Measurements from ENCODE around the gene POMT2.
A peak's percentile ranks its signal among the peaks of the same experiment; 100 is the strongest.
"Not testable (repeated sequence)": the region's sequence is repeated elsewhere in the genome, so short reads cannot be mapped to it uniquely, and the experiment has no call there.

POMT2 gene

DNA sequence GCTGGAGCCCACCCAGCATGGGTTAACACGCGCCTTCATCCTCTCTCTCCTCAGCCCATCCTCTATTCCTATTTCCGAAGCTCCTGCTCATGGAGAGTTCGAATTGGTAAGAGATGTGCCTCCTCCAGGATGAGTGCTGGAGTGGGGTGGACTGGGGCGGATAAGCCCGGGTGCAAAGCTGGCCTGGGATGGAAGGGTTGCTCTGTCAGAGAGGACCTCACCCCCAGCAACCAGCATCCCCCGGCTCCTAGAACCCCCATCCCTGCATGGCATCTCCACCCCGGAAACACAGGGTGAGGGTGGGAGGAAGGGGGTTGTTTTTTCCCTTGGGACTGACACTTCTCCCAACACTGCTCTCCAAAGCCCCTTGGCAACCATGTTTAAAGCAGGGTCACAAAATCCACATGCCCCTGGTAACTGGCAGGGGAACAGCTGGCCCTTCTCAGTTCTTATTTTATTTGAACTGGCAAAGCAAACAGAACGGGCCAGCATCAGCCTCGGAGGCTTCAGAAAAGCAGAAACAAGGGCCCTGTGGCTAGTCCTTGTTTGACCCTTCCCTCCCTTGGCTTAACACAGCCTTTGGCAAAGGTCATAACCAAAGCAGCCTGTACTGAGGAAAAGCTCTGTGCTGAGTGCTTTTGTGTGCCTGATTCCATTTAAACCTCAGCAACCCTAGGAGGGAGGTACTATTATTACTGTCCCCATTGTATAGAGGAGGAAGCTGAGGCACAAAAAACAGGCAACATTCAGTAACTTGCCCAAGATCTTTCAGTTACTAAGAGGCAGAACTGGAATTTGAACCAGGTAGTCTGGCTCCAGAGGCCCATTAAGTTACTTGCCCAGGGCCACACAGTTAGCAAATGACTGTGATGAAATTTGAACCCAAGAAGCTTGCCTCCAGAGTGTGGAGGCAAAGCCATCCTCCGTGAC lies 4.4 kb upstream of the POMT2 start:
- DNase-seq (ENCODE audit: low read depth), result no peak

DNA sequence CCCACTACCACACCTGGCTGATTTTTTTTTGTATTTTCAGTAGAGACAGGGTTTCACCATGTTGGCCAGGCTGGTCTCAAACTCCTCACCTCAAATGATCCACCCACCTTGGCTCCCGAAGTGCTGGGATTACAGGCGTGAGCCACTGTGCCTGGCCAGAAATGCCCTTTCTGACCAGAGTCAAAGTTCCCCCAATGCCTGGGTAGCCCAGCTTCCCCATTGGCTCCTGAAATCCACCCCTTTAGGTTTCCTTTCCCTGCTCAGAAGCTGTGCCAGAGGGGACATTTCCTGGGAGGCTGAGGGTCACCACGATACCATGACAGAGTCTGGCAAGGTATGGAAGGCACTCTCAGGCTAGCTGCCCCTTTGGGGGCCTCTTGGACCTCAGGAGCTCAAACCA lies 3.6 kb upstream of the POMT2 start:
- DNase-seq (ENCODE audit: low read depth), result no peak

DNA sequence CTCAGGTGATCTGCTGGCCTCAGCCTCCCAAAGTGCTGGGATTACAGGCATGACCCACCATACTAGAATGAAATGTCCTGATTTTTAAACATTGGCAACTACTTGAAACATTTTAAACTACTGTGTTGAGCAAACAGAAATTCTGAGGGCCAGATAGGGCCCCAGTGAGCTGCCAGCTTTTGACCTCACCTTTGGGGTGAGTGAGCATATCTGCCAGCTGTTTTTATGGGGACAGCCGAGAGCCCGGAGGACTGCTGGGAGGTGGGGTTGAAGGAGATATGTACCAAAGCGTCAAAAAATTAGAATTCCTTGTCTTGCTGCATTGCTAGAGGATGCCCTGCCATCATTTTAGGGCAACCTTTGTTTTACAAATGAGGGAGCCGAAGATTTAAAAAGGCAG lies 2.9 kb upstream of the POMT2 start:
- no peak for DNase-seq (ENCODE audit: low read depth)

DNA sequence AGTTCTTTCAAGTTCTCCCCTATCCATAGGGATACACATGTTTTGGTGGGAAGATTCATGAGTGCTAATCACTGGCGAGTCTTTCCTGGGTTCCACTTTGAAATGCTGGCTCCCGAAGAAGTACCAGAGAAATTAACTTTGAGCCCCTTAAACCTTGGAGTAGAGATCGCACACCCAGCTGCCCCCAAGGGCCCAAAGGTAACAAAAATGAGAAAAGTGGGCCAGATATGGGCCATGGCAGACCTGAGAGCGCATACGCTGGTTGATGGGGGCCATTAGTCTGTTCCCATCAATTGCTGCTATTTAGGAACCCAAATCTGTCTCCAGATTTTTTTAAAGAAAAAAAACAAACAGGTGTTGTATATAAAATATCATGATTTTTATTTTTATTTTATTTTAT lies 2.3 kb upstream of the POMT2 start:
- DNase-seq (ENCODE audit: low read depth), result no peak

DNA sequence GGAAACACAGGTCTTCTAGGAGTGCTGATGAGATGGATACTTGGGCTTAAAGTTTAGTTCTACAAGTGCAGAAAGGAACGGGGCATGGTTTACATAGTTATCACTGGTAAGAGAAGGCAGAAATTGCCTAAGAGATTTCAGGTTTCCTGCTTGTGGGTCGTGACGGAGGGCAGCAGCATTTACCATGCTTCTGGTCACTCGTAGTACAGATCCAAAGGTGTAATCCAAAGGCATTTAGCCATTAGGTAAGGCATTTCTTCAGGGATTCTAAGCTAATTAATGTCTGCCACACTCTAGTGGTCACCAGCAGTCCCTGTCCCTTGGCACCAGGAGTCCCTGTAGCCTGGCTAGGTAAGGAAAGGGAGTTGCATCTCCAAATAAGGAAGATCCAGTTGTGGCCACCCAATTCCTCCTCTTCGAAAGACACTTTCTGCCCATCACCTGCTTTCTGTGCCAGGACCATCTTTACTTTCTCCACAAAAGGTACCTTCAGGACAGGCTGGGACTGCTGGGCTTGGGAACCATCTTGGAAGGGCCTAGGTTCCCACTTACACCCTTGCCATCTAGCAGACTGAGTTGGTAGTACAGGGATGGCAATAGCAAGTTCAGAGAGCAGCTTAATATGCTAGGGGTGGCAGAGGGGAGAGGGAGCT lies 1.7 kb upstream of the POMT2 start:
- DNase-seq (ENCODE audit: low read depth), result no peak

DNA sequence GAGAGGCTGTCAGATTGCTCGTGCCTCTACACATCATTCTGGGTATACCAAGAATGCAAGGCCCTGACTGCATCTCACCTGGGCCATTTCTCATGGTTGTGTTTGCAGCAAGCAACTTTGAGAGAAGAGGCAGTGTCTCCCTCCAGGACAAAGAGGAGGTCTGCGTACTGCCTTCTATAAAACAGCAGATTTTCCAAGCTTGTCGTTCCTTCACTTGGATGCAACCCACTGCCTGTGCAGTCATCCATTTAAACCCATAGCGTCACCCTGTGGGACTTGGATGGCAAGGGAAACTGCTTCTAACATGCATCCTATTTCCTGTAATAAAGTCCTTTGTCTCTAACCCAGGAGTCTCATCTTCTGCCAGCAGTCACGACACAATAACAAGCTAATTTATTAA lies 1.3 kb downstream of the POMT2 start:
- no peak for DNase-seq (ENCODE audit: low read depth)

DNA sequence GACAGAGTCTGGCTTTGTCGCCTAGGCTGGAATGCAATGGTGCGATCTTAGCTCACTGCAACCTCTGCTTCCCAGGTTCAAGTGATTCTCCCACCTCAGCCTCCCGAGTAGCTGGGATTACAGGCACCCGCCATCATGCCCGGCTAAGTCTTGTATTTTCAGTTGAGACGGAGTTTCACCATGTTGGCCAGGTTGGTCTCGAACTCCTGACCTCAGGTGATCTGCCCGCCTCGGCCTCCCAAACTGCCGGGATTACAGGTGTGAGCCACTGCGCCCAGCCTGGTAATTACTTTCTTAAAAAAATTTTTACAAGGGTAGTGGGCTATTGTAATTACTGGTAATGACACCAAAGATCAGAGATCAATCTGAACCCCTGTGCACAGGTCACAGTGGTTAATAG lies 1.9 kb downstream of the POMT2 start:
- DNase-seq (ENCODE audit: low read depth), result not testable (repeated sequence)

DNA sequence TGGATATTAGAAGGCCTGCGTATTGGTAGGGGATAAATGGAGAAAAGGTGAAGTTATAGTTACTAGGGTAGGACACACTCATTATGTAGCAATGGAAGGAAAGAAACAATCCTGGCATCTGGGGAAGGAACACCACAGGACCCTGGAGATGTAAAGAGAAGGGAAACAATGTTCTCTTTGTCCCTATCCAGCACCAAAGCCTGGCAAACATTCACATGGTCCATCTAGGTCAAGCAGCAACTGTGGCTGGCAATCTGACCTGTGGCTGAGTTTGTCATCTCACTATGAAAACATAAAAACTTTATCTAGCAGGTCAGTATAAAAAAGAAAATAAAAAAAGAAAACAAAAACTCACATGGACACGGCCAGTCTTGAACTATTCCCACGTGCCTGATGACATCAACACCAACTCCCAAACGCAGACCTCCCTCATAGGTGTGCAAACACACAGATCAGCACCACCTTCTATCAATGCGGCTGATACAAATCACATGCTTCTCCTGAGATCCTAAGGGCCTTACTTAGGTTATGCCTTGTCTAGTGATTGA lies 2.6 kb downstream of the POMT2 start:
- DNase-seq (ENCODE audit: low read depth), result no peak

DNA sequence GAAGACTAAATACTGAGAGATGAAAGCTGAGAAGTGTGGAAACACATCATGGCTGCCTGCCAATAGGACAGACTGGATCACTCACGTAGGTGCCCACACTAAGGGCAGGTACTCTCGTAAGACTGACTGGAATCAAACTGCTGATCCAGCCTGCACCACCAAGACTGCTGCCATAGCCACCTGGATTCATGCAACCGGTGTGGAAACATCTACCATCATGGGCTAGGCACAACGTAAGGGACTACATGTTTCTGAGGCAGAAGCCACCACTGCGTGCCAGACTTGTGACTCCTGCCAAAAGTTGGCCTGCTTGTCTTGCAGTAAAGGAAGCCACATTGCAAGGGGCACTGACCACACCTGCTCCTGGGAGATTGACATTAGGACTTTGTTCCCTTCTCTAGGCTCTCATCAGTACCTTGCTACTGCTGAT lies 3.8 kb downstream of the POMT2 start:
- DNase-seq (ENCODE audit: low read depth), result no peak

DNA sequence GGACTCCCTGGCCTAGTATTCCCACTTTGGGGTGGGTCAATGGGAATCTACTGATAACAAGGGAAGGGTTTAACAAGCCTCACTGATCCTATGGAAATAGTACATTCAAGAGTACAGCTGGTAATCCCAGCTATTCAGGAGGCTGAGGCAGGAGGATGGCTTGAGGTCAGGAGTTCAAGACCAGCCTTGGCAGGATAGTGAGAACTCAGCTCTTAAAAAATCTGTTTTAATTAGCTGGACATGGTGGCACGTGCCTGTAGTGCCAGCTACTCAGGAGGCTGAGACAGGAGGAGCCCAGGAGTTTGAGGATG lies 4.5 kb downstream of the POMT2 start:
- no peak for DNase-seq (ENCODE audit: low read depth)

DNA sequence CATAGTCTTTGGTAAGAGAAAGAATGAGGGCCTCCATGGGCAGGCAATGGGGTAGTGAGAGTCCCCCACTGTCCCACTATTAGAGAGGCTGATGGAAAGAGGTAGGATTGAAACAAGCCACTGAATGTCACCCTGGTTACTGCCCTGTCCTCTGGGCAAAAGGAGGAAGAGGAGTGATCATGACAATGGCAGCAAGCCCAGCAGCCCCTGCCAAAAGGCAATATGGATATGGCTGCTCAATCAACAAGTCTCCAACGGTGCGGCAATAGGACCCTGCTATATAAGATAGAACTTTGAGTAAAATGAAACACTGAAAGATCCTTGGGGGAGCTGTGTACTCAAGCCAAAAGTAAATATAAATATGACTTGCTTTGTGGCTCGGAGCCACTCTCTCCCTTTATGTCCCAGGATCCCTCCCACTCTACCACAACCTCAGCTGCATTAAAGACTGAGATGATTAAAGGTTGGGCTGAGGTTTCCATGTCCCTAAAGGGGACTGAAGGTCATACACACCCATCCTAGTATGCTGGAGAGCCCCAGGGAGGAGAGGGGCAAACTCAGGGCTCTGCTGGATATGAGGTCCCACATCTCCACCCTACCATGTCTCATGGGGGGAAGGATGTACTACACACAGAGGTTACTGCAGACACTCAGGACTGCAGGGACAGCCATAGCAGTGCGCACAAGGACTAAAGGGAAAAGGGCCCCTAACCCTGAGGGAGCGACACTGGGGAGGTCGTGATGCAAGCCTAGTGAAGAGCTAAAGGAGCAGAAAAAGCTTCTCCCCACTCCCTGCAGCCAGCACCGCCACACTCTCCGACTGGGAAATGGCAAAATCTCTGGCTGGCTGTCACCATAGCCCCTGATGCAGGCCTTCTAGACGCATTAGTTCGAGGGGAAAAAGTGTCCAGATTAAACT lies 5.9 kb downstream of the POMT2 start:
- DNase-seq (ENCODE audit: low read depth), result no peak

DNA sequence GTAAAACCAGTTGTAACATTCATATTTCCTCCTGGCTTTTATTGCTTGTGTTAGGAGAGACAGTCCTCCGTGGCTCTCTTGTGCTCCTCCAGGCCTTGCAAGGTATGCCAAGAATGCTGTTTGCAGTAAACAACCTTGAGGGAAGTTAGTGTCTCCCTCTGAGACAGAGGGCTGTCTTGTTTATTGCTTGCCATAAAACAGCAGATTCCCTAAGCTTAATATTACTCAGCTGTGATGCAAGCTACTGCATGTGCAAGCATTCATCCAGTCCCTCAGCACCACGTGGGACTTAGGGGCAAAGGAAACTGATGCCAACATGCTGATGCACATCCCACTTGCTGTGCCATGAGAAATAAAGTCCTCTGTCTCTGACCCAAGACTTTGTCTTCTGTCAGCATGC lies 6.6 kb downstream of the POMT2 start:
- DNase-seq (ENCODE audit: low read depth), result no peak

DNA sequence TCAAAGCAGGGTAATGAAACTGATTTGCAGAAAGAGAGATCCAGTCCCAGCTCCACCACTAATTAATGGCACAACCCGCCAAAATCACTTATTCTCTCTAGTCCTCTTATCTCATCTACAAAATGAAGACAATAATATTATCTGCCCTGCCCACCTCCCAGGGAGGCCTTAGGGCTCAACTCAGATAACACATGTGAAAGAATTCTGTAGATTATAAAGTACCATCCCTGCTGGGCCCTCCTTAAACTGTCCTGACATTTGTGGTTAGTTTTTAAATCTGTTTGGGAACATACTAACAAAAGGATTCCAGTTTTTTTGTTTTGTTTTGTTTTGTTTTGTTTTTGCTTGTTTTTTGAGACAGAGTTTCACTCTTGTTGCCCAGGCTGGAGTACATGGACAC lies 7.3 kb downstream of the POMT2 start:
- no peak for DNase-seq (ENCODE audit: low read depth)

DNA sequence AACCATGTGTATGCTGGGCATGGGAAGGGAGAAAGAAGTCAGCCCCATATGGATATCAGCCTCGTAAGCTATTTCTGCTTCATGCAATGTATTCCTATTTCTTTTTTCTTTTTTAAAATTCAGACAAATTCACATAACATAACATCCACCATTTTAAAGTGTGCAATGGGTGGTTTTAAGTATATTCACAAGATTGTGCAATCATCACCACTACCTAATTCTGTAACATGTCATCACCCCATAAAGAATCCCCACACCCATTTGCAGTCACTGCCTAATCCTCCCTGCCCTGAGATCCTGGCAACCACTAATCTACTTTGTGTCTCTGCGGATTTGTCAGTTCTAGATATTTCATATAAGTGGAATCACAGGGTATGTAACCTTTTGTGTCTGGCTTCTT lies 9.5 kb downstream of the POMT2 start:
- no peak for DNase-seq (ENCODE audit: low read depth)

DNA sequence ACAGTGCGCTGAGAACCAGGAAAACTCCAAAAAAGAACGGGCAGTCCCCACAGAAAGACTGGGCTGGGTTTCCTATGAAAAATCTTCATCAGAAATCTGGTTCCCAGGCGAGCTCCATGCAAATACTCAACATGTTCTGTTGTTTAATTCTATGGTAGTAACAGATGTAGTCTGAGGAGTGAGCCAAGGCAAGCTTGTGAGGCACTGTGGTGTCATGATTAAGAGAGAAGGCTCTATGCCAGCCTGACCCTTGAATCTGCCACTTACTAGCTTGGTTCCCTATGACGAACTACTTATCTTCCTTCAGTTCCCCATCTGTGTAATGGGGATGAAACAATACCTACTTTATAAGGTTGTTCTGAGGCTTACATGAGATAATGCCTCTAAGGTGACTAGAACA lies 10.7 kb downstream of the POMT2 start:
- DNase-seq (ENCODE audit: low read depth), result no peak

DNA sequence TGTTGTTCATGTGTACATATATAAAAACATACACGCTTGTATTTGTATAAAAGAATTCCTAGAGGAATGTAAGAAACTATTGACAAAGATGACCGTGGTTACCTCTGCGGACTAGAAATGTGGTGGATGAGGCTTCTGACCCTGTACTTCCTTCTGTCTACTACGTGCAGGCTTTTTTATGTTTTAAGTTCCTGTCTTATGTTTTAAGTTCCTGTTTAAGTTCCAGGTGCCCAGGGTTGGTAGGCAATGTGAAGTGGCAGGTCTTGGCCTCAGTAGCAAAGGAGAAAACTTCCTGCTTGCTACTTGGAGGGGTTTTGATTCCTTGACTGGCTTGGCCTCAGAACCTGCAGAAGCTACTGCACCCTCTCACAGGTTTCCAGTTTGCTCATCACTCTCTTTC lies 11.6 kb downstream of the POMT2 start:
- DNase-seq (ENCODE audit: low read depth), result no peak

DNA sequence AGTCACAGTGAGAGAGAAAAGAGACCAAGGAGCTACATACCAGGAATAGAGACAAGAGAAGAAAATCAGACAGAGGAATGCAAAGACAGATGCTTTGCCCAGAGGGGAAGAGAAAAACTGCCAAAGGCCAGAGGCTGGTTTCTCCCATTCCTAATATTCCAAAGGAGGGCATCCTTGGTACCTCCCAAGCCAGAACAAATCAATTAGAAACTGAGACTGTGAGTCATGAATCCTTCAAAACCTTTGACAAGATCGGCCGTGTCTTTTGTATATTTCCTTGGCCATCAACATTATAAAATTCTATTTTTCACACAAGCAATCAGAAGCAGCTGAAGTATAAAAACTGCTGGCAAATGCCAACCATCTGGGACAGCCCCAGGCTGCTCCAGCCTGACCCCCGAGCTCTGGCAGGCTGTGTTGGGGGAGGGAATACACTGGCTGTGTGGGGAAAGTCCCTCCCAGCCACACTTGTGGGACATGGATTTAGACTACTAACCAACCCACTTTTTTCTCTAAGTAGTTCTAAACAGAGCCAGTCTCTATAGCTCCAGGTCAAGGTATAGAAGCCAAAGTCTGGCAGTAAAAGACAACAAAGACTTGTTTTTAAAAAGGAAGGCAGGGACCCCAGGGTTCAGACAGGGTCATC lies 13.7 kb downstream of the POMT2 start:
- no peak for DNase-seq (ENCODE audit: low read depth)

DNA sequence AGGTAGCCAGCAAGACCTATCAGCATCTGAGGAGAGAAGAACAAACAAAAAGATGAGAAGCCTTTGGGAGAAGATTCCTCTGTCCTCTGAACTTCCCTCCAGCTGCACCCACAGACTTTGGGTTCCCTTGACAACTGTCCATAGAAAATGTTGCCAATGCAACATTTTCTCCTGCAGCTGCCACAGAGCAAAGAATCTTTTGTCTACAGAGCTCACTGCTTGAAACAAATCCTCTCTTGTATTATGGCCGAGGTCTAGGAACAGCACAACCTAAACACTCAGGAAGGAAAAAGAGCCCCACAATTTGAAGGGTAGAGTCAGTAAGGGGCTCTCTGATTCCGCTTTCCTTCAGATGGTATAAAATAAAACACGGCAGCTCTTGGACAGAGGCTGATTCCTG lies 14.3 kb downstream of the POMT2 start:
- no peak for DNase-seq (ENCODE audit: low read depth)

DNA sequence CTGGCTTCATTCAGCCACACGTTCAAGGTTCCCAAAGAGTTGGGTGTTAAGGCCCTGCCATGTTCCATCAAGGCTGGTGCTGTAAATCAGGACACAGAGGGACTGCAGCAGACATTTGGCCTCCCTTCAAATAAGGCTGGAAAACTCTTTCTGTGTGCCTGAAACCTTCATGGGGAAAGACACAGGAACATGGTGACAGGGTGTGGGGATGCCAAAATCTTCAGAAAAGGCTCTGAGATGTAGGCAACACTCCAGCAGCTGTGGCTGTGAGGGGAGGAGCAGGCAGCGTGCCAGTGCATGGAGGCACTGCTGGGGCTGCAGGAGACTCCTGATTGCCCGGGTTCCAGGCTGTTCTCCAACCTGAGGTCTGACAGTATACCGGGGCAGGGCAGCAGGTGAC lies 15.0 kb downstream of the POMT2 start:
- no peak for DNase-seq (ENCODE audit: low read depth)

DNA sequence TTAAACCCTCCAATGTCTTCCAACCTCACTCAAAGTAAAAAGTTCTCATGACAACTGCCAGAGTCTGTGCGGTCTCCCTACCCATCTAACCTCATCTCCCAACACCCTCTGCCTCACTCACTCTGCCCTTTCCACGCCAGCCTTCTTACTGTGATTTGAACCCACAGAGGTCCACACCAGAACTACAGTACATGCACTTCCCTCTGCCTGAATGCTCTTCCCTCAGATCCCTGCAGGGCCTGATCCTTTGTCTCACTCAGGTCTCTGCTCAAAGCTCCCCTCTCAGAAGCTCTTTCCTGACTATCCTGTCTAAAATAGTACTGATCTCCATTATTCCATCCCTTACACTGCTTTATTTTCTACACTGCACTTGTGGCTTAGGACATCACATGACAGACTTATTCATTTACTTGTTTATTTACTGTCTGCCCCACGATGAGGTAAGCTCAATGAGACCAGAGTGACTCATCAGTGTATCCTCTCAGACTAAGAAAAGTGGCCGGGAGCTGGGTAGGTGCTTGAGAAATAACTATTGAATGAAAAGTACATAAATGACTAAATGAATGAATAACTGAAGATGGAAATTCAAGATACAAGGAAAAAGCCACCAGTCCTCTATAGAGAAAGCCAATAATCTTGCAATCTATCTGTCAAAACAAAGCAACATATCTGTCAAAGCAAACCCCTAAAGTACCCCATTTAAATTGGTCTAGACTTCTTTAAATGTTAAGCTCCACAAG lies 17.1 kb downstream of the POMT2 start:
- no peak for DNase-seq (ENCODE audit: low read depth)

DNA sequence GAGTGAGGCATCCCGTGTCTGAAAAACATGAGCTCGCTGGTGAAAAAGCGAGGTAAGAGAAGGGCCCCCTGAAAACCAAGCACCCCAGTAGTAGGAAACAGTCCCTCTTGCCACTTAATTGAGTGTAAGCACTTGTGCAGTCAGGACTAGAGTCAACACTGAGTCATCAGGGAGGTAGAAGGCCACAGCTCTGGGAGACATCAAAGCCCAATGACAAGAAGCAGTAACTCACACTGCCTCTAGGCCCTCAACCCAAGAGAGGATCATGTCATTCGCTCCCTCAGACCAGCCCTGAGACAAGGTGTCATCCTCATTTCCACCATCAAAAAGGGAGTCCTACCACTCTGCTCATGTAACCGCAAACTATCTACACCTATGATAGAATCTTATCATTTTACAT lies 17.8 kb downstream of the POMT2 start:
- peak; percentile 52 for DNase-seq (ENCODE audit: low read depth)

Measured in activated T-cell treated with anti-CD3 and anti-CD28 coated beads for 48 hours (primary cell).